ENCODE results near the gene LRRC27.

LRRC27 gene

GRCh38 chr10:132289439-132289838, 42.6 kb upstream of the LRRC27 start:
- Histone ChIP-seq H3K27me3 (ENCODE audit: insufficient read depth, poor library complexity, severe bottlenecking) (no peaks in the 10 kb centered on the region), H3K27ac (replicated peaks) (no peak overlapping the region), H3K4me3 (replicated peaks; ENCODE audit: insufficient read depth, low read length) (no peak overlapping the region)
- no peak for TF ChIP-seq CTCF (IDR thresholded peaks at IDR 0.05; ENCODE audit: insufficient read depth, low read length)
- no peak for TF ChIP-seq POLR2AphosphoS5 (IDR thresholded peaks at IDR 0.05; ENCODE audit: low read depth)
- TF ChIP-seq SPI1 (IDR thresholded peaks at IDR 0.05; ENCODE audit: borderline replicate concordance, low read depth): no peak
- no peak for TF ChIP-seq REST (IDR thresholded peaks at IDR 0.05; ENCODE audit: insufficient replicate concordance, low read depth)
- no peak for TF ChIP-seq GABPA (IDR thresholded peaks at IDR 0.05; ENCODE audit: low read depth)
- no peak for DNase-seq (ENCODE audit: low read depth in 1 of 2, low spot score in 1 of 2)

- Histone ChIP-seq H3K27me3 (ENCODE audit: insufficient read depth, poor library complexity, severe bottlenecking) (no peaks in the 10 kb centered on the region), H3K4me3 (replicated peaks; ENCODE audit: insufficient read depth, low read length) (no peak overlapping the region), H3K27ac (replicated peaks) (no peak overlapping the region)
- DNase-seq (ENCODE audit: low read depth in 1 of 2, low spot score in 1 of 2): no peak
- TF ChIP-seq GABPA (IDR thresholded peaks at IDR 0.05; ENCODE audit: low read depth): no peak
- no peak for TF ChIP-seq CTCF (IDR thresholded peaks at IDR 0.05; ENCODE audit: insufficient read depth, low read length)
- TF ChIP-seq POLR2AphosphoS5 (IDR thresholded peaks at IDR 0.05; ENCODE audit: low read depth): no peak
- TF ChIP-seq SPI1 (IDR thresholded peaks at IDR 0.05; ENCODE audit: borderline replicate concordance, low read depth): no peak
- TF ChIP-seq REST (IDR thresholded peaks at IDR 0.05; ENCODE audit: insufficient replicate concordance, low read depth): no peak
Observed at GRCh38 chr10:132290631-132291030, 41.4 kb upstream of the LRRC27 start.

GRCh38 chr10:132291826-132292225, 40.2 kb upstream of the LRRC27 start:
- TF ChIP-seq GABPA (IDR thresholded peaks at IDR 0.05; ENCODE audit: low read depth) (no peak), SPI1 (IDR thresholded peaks at IDR 0.05; ENCODE audit: borderline replicate concordance, low read depth) (no peak), POLR2AphosphoS5 (IDR thresholded peaks at IDR 0.05; ENCODE audit: low read depth) (no peak), REST (IDR thresholded peaks at IDR 0.05; ENCODE audit: insufficient replicate concordance, low read depth) (no peak), CTCF (IDR thresholded peaks at IDR 0.05; ENCODE audit: insufficient read depth, low read length) (no peak)
- H3K27ac ChIP-seq (replicated peaks): no peak overlapping the region
- H3K27me3 ChIP-seq (ENCODE audit: insufficient read depth, poor library complexity, severe bottlenecking): no peaks in the 10 kb centered on the region
- H3K4me3 ChIP-seq (replicated peaks; ENCODE audit: insufficient read depth, low read length): no peak overlapping the region
- no peak for DNase-seq (ENCODE audit: low read depth in 1 of 2, low spot score in 1 of 2)

Measured in HL-60 (cell line).